ENCODE measurements around the gene MEF2D.

DNA sequence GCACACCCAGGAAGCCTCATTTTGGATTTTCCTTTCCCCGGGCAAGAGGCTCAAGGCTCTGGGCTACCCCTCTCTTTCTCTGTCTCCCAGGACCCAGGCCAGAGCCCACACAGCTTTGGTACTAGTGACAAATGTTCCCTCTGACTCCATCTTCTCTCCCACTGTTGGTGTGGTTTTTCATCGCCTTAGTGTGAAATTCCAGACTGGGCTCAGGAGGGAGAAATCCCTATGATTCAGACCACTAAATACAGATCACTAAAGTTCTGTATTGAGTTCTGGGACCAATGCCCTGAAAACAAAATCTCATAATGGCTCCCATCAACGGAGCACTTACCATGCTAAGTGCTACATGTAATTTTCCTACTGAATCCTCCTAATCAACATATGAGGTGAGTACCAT, 45.7 kb upstream of the MEF2D start:
- TF ChIP-seq, protein P1, sequence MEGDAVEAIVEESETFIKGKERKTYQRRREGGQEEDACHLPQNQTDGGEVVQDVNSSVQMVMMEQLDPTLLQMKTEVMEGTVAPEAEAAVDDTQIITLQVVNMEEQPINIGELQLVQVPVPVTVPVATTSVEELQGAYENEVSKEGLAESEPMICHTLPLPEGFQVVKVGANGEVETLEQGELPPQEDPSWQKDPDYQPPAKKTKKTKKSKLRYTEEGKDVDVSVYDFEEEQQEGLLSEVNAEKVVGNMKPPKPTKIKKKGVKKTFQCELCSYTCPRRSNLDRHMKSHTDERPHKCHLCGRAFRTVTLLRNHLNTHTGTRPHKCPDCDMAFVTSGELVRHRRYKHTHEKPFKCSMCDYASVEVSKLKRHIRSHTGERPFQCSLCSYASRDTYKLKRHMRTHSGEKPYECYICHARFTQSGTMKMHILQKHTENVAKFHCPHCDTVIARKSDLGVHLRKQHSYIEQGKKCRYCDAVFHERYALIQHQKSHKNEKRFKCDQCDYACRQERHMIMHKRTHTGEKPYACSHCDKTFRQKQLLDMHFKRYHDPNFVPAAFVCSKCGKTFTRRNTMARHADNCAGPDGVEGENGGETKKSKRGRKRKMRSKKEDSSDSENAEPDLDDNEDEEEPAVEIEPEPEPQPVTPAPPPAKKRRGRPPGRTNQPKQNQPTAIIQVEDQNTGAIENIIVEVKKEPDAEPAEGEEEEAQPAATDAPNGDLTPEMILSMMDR (IDR thresholded peaks at IDR 0.05; ENCODE audit: low read length): no peak
- TF ChIP-seq EZH2 (IDR thresholded peaks at IDR 0.05; ENCODE audit: borderline replicate concordance, low read length): no peak
